GM10266 (cell line): ENCODE data around the gene GRIN1.

Experiments used
- DNase-seq: peaks from one replicate; pipeline ENCODE4 v3.0.0; 2012; ENCODE audit errors: extremely low spot score
- TF ChIP-seq, protein P1 (sequence below): IDR thresholded peaks from 2 replicates; pipeline ENCODE4 v1.5.1; 2012; ENCODE audit warnings: mild to moderate bottlenecking, low read depth; ENCODE audit not compliant: control insufficient read depth, insufficient read depth; ENCODE audit errors: missing control alignments

The GRIN1 gene

DNA sequence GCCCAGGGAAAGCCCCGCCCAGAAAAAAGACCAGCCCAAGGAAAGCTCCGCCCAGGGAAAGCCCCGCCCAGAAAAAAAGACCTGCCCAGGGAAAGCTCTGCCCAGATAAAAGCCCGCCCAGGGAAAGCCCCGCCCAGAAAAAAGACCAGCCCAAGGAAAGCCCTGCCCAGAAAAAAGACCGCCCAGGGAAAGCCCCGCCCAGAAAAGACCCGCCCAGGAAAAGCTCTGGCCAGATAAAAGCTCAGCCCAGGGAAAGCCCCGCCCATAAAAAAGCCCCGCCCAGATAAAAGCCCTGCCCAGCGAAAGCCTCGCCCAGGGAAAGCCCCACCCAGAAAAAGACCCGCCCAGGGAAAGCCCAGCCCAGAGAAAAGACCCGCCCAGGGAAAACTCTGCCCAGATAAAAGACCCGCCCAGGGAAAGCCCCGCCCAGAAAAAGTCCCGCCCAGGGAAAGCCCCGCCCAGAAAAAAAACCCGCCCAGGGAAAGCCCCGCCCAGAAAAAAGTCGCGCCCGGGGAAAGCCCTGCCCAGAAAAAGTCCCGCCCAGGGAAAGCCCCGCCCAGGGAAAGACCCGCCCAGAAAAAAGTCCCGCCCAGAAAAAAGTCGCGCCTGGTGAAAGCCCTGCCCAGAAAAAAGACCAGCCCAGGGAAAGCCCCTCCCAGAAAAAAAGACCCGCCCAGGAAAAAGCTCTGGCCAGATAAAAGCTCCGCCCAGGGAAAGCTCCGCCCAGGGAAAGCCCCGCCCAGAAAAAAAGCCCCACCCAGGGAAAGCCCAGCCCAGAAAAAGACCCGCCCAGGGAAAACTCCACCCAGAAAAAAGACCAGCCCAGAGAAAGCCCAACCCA, 11.9 kb downstream of the GRIN1 start:
- TF ChIP-seq, protein P1, sequence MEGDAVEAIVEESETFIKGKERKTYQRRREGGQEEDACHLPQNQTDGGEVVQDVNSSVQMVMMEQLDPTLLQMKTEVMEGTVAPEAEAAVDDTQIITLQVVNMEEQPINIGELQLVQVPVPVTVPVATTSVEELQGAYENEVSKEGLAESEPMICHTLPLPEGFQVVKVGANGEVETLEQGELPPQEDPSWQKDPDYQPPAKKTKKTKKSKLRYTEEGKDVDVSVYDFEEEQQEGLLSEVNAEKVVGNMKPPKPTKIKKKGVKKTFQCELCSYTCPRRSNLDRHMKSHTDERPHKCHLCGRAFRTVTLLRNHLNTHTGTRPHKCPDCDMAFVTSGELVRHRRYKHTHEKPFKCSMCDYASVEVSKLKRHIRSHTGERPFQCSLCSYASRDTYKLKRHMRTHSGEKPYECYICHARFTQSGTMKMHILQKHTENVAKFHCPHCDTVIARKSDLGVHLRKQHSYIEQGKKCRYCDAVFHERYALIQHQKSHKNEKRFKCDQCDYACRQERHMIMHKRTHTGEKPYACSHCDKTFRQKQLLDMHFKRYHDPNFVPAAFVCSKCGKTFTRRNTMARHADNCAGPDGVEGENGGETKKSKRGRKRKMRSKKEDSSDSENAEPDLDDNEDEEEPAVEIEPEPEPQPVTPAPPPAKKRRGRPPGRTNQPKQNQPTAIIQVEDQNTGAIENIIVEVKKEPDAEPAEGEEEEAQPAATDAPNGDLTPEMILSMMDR = no peak
- DNase-seq = peak; percentile 94

DNA sequence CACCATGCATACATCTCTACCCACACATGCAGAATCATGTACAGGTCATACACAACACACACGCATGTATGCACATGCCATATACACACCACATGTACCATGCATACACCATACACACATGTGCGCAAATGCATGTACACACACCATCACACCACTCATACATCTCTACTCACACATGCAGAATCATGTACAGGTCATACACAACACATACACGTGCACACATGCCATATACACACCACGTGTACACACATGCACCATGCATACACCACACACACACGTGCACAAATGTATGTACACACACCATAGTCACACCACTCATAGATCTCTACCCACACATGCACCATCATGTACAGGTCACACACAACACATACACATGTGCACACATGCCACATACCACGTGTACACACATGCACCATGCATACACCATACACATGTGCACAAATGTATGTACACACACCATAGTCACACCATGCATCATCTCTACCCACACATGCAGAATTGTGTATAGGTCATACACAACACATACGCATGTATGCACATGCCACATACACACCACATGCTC, 14.0 kb downstream of the GRIN1 start:
- TF ChIP-seq, protein P1 = no peak
- no peak for DNase-seq

DNA sequence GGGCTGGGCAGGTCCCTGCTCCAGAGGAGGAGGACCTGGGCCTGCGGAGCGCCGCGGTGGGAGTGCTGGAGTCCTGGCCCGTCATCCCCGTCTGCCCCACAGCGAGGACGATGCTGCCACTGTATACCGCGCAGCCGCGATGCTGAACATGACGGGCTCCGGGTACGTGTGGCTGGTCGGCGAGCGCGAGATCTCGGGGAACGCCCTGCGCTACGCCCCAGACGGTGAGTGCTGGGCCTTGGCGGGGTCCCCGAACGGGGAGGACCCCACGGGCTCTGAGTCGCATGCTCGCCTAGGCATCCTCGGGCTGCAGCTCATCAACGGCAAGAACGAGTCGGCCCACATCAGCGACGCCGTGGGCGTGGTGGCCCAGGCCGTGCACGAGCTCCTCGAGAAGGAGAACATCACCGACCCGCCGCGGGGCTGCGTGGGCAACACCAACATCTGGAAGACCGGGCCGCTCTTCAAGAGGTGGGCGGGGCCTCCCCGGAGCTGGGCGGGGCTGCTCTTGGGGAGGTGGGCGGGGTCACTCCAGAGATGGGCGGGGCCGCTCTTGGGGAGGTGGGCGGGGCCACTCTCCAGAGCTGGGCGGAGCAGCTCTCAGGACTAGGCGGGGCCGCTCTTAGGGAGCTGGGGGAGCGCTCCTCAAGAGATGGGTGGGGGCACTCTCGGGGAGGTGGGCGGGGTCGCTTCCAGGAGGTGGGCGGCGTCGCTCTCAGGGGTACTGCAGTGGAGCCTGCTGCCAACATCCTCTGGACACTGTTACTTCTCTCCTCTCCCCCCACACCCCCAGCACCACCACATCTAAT, 17.8 kb downstream of the GRIN1 start:
- peak; percentile 84 for DNase-seq
- TF ChIP-seq, protein P1 = no peak

DNA sequence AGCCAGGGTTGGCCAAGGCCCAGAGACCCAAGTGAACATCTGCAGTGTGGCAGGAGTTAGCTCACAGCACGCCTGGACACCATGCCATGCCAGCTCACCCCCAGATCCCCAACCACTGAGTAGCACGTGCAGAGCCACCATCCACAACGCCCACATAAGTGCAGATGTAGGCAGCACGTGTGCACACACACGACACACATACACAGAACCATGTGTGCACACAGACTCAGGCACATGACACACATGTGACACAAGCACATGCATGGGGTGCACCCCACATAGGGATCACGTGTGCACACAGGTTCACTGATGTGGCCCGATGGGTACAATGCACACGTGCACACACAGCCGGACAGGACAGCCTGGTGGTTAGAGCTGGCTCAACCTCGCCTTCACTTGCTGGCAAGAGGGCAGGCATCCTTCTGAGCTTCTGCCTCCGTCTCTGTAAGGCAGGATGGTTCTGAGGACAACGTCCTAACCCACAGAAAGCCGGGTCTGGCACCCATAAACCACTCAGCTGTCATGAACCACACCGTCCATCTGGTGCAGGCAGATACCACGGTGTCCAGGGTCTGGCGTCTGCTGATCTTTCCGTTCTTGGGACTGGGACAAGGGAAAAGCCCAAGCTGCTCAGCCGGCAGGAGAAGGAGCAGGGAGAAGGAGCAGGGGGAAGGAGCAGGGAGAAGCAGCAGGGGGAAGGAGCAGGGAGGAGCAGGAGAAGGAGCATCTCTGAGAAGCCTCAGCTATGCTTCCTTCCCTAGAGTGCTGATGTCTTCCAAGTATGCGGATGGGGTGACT, 18.9 kb downstream of the GRIN1 start:
- no peak for DNase-seq
- TF ChIP-seq, protein P1 = no peak

DNA sequence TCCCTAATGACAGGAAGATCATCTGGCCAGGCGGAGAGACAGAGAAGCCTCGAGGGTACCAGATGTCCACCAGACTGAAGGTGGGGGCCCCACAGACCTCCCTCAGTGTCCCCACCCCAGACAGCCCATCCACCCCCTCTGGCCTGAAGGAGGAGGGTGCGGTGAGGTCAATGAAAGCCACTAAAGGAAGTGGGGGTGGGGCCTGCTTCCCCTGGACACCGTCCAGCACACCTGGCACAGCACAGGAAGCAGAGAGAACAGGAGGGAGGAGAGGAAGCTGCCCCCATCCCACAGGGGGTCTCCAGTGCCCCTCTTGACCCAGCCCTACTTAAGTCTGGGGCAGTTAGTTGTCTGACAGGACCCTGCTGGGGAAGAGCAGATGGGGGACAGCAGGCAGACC, 19.7 kb downstream of the GRIN1 start:
- TF ChIP-seq, protein P1 = no peak
- DNase-seq = no peak

DNA sequence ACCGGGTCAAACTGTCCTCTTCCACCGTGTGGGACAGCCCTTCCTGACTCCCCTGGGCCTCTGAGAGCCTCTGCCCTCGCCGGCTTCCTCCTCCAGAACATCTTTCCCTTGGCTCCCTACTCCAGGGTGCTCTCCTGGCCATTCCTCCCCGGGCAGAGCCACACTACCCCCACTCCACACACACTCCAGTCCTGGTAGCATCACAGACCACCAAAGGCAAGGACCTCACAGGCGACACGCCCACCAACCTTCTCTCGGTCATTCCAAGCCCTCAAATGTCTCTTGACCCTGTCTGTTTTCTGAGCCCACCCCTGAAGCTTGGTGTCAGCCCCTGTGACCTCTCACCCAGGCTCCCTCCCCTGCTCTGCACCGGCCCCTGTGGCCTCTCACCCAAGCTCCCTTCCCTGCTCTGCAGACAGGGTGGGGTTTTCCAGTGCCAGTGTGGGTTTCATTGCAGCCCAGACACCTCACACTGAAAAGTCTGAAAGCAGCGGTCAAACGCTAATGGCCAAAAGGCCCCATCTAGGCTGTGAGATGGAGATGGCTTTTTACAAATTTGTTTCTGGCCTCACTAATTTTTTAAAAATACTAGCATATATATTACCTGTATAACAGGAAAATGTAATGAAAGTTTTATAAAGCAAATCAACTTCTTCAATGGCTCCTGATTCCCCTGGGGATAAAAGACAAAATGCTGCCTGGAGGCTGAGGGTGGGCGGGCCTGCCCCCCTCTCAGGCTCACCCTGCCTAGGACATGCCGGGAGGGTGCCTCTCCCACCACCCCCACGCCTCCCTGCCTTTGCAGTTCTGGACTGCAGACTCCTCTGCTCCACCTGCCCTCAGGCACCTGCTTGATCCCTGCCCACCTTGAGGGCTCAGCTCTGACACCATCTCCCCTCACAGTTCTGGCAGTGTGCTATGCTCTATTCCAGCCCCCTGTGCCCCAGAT, 20.4 kb downstream of the GRIN1 start:
- DNase-seq = no peak
- TF ChIP-seq, protein P1 = no peak
